K562 (cell line): ENCODE measurements around the gene ACTN1. TPM values are rescaled to one million over a fixed set of nuclear protein-coding genes. Genes with fewer than 3 reads are reported as not detected.

Experiments used
- ATAC-seq: fragments of 200-7000 bp; cut with Tn5 transposase; 3 replicates; pipeline ENCODE4 v1.9.1; 2020; ENCODE audit warnings: moderate library complexity
- BruUV-seq: library from RNA; stranded (reverse); fragments of 400-500 nt; replicated peaks from 2 replicates; lab custom pipeline; 2021; lab: Mats Ljungman, UMichigan
- CTCF ChIA-PET: fragments of 300-600 bp; formaldehyde crosslinking; extraction: SDS; loops from one replicate; lab custom pipeline; 2021; ENCODE audit warnings: low intra/inter-chr PET ratio; lab: Yijun Ruan, JAX
- POLR2A ChIA-PET: fragments of 300-600, 350-650 bp; sonication (Branson Sonifier 250); formaldehyde crosslinking; extraction: SDS; loops from one replicate; lab custom pipeline; 2021; ENCODE audit warnings: antibody characterized with exemption, inconsistent platforms; lab: Yijun Ruan, JAX
- DNase-seq, 4 experiments: peaks; one replicate each; pipeline versions ENCODE4 v3.0.0 to v3.0.0-alpha.2; 2011 to 2018; ENCODE audit warnings: low spot score in 3 of 4, mixed read lengths in 3 of 4; ENCODE audit errors: extremely low read depth in 1 of 4
- FAIRE-seq: peaks from 2 replicates; lab custom pipeline; 2011; peaks lifted over from hg19 to GRCh38; lab: Jason Lieb, UNC
- H2AFZ ChIP-seq: 2 replicates; pipeline ENCODE4 v1.6.0; 2011; ENCODE audit warnings: low read depth, low read length, control low read depth, inconsistent platforms
- H3K27ac ChIP-seq: fragments of 200-600 bp; 3 replicates; pipeline ENCODE4 v1.8.0; 2011; ENCODE audit warnings: low read depth, mild to moderate bottlenecking, control low read depth, inconsistent platforms, low read length, moderate library complexity, mixed read lengths; ENCODE audit errors: extremely low read depth
- H3K27me3 ChIP-seq, 2 experiments: fragments of 300-600 bp in 1 of 2; 2 replicates in 1 of 2; 3 replicates in 1 of 2; pipeline versions ENCODE4 v1.6.0 to v1.8.0; 2011; ENCODE audit warnings: inconsistent platforms in 2 of 2, low read length in 2 of 2, mild to moderate bottlenecking in 1 of 2, mixed read lengths in 1 of 2, moderate library complexity in 1 of 2; ENCODE audit not compliant: control insufficient read depth in 2 of 2, insufficient read depth in 2 of 2
- H3K36me3 ChIP-seq: fragments of 300-600 bp; 3 replicates; pipeline ENCODE4 v1.8.0; 2011; ENCODE audit warnings: mild to moderate bottlenecking, low read length, inconsistent platforms; ENCODE audit not compliant: control insufficient read depth, insufficient read depth
- H3K4me1 ChIP-seq, 2 experiments: fragments of 200-600 bp in 1 of 2; replicated peaks in 1 of 2; 2 replicates in 1 of 2; 3 replicates in 1 of 2; pipeline versions ENCODE4 v1.5.1 to v1.8.0; 2011; ENCODE audit warnings: inconsistent platforms in 2 of 2, low read length in 2 of 2, mild to moderate bottlenecking in 1 of 2, mixed read lengths in 1 of 2, moderate library complexity in 1 of 2; ENCODE audit not compliant: control insufficient read depth in 2 of 2, insufficient read depth in 2 of 2
- H3K4me2 ChIP-seq: 2 replicates; pipeline ENCODE4 v1.6.1; 2011; ENCODE audit warnings: low read length, control low read depth, inconsistent platforms, mixed read lengths; ENCODE audit not compliant: insufficient read depth
- H3K4me3 ChIP-seq: fragments of 200-600 bp; sonication (generic), shearing (Covaris generic); 2 replicates; pipeline ENCODE4 v1.5.1; 2016; ENCODE audit warnings: control low read depth, inconsistent platforms
- H3K79me2 ChIP-seq: fragments of 200-600 bp; 3 replicates; pipeline ENCODE4 v1.8.0; 2011; ENCODE audit warnings: low read length, inconsistent platforms; ENCODE audit not compliant: control insufficient read depth, insufficient read depth
- H3K9ac ChIP-seq, 2 experiments: 2 replicates each; pipeline versions ENCODE4 v1.6.0 to v1.6.1; 2011; ENCODE audit warnings: low read depth in 2 of 2, low read length in 2 of 2, control low read depth in 1 of 2, inconsistent platforms in 1 of 2, mild to moderate bottlenecking in 1 of 2, mixed read lengths in 1 of 2; ENCODE audit not compliant: insufficient read depth in 1 of 2
- H3K9me1 ChIP-seq: one replicate; pipeline ENCODE4 v1.6.0; 2011; ENCODE audit warnings: inconsistent platforms, mild to moderate bottlenecking, low read length, moderate library complexity; ENCODE audit not compliant: control insufficient read depth, insufficient read depth
- H3K9me3 ChIP-seq: replicated peaks from 2 replicates; pipeline ENCODE4 v1.5.1; 2011; ENCODE audit warnings: low read depth, low read length, inconsistent platforms; ENCODE audit not compliant: control insufficient read depth, insufficient read depth
- H4K20me1 ChIP-seq: replicated peaks from 2 replicates; pipeline ENCODE4 v1.6.1; 2011; ENCODE audit warnings: low read length, inconsistent platforms, mixed read lengths; ENCODE audit not compliant: control insufficient read depth, insufficient read depth
- FOSL1 ChIP-seq: fragments of 200-800 bp; sonication (Bioruptor generic); conservative IDR thresholded peaks from 2 replicates; pipeline ENCODE4 v1.6.1; 2016; ENCODE audit warnings: missing genetic modification characterization, missing compliant biosample characterization
- HDAC6 ChIP-seq: IDR thresholded peaks from 2 replicates; pipeline ENCODE4 v1.6.1; 2012; ENCODE audit warnings: low read depth, mild to moderate bottlenecking, control low read depth, inconsistent platforms, low read length, moderate library complexity
- LCOR ChIP-seq: sonication (generic); formaldehyde crosslinking; IDR thresholded peaks from 2 replicates; pipeline ENCODE4 v1.8.0; 2022; ENCODE audit warnings: mild to moderate bottlenecking, missing genetic modification reagents
- NR2C2 ChIP-seq, 2 experiments: fragments of 200-800 bp in 1 of 2; sonication (Bioruptor generic) in 1 of 2; sonication (generic) in 1 of 2; formaldehyde crosslinking in 1 of 2; IDR thresholded peaks; 2 replicates each; pipeline versions ENCODE4 v1.6.1 to v1.8.0; 2016 to 2022; ENCODE audit warnings: mild to moderate bottlenecking in 1 of 2, missing compliant biosample characterization in 1 of 2, missing genetic modification characterization in 1 of 2, missing genetic modification reagents in 1 of 2
- SAFB2 ChIP-seq: fragments of 200-400 bp; formaldehyde crosslinking; IDR thresholded peaks from 2 replicates; pipeline ENCODE4 v1.6.1; 2018; ENCODE audit warnings: borderline replicate concordance, low read length, low read depth, moderate library complexity; ENCODE audit not compliant: severe bottlenecking
- YY1 ChIP-seq, 3 experiments: IDR thresholded peaks; 2 replicates each; pipeline ENCODE4 v1.6.1; 2011; ENCODE audit warnings: low read length in 2 of 3, mild to moderate bottlenecking in 2 of 3, moderate library complexity in 2 of 3, borderline replicate concordance in 1 of 3, control low read depth in 1 of 3, low read depth in 1 of 3; ENCODE audit not compliant: insufficient read depth in 3 of 3, insufficient replicate concordance in 2 of 3, control insufficient read depth in 1 of 3, insufficient read length in 1 of 3; ENCODE audit errors: extremely low read depth in 1 of 3
- ZNF354B ChIP-seq: fragments of 250-450 bp; sonication (Bioruptor Pico); IDR thresholded peaks from 2 replicates; pipeline ENCODE4 v1.4.0; 2020
- WGBS: fragments of 100-300 bp; shearing (Covaris generic); methylation state at CpG from one replicate; pipeline ENCODE4 v1.1.6; 2016; ENCODE audit warnings: low coverage, mixed read lengths; ENCODE audit not compliant: insufficient coverage; ENCODE audit errors: missing lambda C conversion rate; 5-methylcytosine and 5-hydroxymethylcytosine counted together
- in situ Hi-C: fragments of 300-500 bp; cut with MboI; formaldehyde crosslinking; loops from 4 replicates; pipeline ENCODE4 v1.15.0; 2018; ENCODE audit warnings: inconsistent platforms, mixed read lengths
- intact Hi-C: fragments of 100-400 bp; cut with micrococcal nuclease; formaldehyde crosslinking; loops from 2 replicates; pipeline ENCODE4 v1.14.2; 2022
- polyA plus RNA-seq, 8 experiments: library from polyadenylated mRNA; depleted of rRNA in 4 of 8; stranded (reverse) in 5 of 8; unstranded in 3 of 8; fragments of >200 nt; fragmentation: Nextera tagmentation in 2 of 8; fragmentation: Illumina TruSeq in 1 of 8; extraction: Ambion mirVana in 2 of 8; extraction: Trizol in 1 of 8; gene quantifications; 2 replicates each; pipeline versions ENCODE4 v1.2.1 to v1.2.3, GENCODE V29; 2011 to 2014; ENCODE audit warnings: inconsistent platforms in 1 of 8, missing spikeins in 1 of 8
- total RNA-seq, 7 experiments: library from RNA; depleted of rRNA in 6 of 7; stranded (reverse); fragments of >200 nt in 6 of 7; fragmentation: Illumina TruSeq in 2 of 7; extraction: Trizol in 2 of 7; gene quantifications; 2 replicates each; pipeline versions ENCODE4 v1.2.1 to v1.2.3, GENCODE V29; 2011 to 2021; ENCODE audit warnings: low replicate concordance in 1 of 7
- TF ChIP-seq, protein P1 (sequence below): fragments of 250-450 bp; sonication (Bioruptor Pico); IDR thresholded peaks from 2 replicates; pipeline ENCODE4 v1.8.0; 2021; ENCODE audit warnings: moderate library complexity, mild to moderate bottlenecking, inconsistent platforms

Gene ACTN1
- total and polyA plus RNA-seq, 9 of the 15 experiments (the other 6 are each of a cell fraction or from before 2014, with no cell fraction given), result 2.2 to 67.7 (median 34.5) TPM

- no peak for TF ChIP-seq ZNF354B (CRISPR knock-in tag)
- TF ChIP-seq NR2C2 (CRISPR knock-in tag; IDR thresholded peaks at IDR 0.05), result no peak
- TF ChIP-seq NR2C2 (tag; IDR thresholded peaks at IDR 0.05), result no peak
- TF ChIP-seq, protein P1, sequence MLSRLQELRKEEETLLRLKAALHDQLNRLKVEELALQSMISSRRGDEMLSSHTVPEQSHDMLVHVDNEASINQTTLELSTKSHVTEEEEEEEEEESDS, result no peak
Measured at GRCh38 chr14:68857516-68858070, 121.5 kb downstream of the ACTN1 start (continued).

- Histone ChIP-seq H3K9ac (no peak overlapping the region), H3K79me2 (no peaks in the 10 kb centered on the region), H2AFZ (no peak overlapping the region), H4K20me1 (no peaks in the 10 kb centered on the region)
- ChIA-PET POLR2A (no interaction called here), CTCF (no interaction called here)
- intact Hi-C loops, result no loop called here
- no peak for TF ChIP-seq YY1 (IDR thresholded peaks at IDR 0.05; ENCODE audit: borderline replicate concordance in 1 of 3, control insufficient read depth in 1 of 3, extremely low read depth in 1 of 3, insufficient read depth in 3 of 3, insufficient read length in 1 of 3, insufficient replicate concordance in 2 of 3, low read depth in 1 of 3, low read length in 2 of 3)
- no peak for TF ChIP-seq FOSL1
- TF ChIP-seq LCOR (CRISPR knock-in tag), result no peak
- no peak for TF ChIP-seq HDAC6
- no peak for TF ChIP-seq SAFB2
- TF ChIP-seq, all 486 proteins: peak for 0
- ATAC-seq (no peak), FAIRE-seq (no peak), DNase-seq (no peak)
- H3K9me1 ChIP-seq, result no peaks in the 10 kb centered on the region
- BruUV-seq, result no TSS peak
- no peak overlapping the region for H3K4me2 ChIP-seq
- peaks cover 6 to 8% of the 10 kb centered on the region in 2 experiments; a peak in 4 of 5 replicates for H3K4me1 ChIP-seq
- in situ Hi-C loops, result loop anchor here (25.0 kb wide), 1 partner anchor 606 kb away; no protein-coding TSS in a partner anchor
- no peaks in the 10 kb centered on the region for H3K9me3 ChIP-seq
- H3K4me3 ChIP-seq, result no peak overlapping the region
- no peaks in the 10 kb centered on the region for H3K36me3 ChIP-seq
- no peak overlapping the region for H3K27ac ChIP-seq
- H3K27me3 ChIP-seq, result no peaks in the 10 kb centered on the region
- 64% methylated on average over 6 of the region's 6 CpGs for WGBS
Measured at GRCh38 chr14:68856572-68856971, 122.5 kb downstream of the ACTN1 start.
